Stimulated activated naive CD4-positive, alpha-beta T cell treated with Interleukin-2 at 50 U/mL for 16 hours (primary cell): ENCODE measurements around the gene NPHP1.
"Not testable (repeated sequence)": the region's sequence is repeated elsewhere in the genome, so short reads cannot be mapped to it uniquely, and the experiment has no call there.

ENCODE experiments used
- DNase-seq: peaks from one replicate; lab custom pipeline; 2025; lab: John Stamatoyannopoulos, UW

NPHP1 gene

DNA sequence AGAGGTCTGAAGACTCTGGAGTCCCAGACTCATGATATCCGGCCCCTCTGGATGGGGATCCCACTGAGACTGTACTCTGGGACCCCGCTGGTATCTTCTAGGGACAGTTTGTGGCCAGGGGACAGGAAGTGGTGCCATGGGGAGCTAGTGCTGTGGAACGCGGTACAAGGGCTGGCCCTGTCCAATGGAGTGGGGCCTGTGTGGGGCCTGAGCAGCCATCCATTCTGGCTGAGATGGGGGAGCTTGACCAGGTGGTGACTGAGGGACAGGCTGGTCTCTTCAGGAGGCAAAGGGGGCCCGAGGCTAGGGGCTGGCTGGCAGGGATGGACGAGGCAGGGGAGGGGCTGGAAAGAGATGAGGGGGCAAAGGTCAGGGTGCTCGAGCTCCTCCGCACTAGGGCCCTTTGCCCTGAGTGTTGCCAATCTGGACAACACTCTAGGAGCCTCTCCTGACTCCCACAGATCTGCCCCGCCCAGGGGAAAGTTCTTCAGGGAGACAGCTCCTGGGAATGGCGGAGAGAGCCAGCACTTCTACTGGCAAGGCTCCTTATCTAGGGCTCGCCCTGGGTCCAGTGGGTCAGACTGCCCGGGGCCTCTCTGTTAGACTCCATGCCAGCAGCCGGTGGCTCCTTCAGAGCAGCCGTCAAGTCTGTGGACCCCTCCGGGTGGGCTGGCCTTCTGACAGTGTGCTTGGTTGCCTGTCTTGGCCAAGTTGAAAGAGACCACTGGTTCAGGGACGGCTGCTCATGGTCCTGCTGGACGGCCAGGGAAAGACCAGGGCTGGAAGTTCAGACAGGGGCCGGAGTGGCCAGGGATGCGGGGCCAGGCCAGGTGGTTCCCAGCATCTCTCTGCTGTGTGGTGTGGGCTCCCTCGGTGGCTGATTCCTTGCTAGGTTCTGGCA lies 101.5 kb downstream of the NPHP1 start:
- DNase-seq = no peak

DNA sequence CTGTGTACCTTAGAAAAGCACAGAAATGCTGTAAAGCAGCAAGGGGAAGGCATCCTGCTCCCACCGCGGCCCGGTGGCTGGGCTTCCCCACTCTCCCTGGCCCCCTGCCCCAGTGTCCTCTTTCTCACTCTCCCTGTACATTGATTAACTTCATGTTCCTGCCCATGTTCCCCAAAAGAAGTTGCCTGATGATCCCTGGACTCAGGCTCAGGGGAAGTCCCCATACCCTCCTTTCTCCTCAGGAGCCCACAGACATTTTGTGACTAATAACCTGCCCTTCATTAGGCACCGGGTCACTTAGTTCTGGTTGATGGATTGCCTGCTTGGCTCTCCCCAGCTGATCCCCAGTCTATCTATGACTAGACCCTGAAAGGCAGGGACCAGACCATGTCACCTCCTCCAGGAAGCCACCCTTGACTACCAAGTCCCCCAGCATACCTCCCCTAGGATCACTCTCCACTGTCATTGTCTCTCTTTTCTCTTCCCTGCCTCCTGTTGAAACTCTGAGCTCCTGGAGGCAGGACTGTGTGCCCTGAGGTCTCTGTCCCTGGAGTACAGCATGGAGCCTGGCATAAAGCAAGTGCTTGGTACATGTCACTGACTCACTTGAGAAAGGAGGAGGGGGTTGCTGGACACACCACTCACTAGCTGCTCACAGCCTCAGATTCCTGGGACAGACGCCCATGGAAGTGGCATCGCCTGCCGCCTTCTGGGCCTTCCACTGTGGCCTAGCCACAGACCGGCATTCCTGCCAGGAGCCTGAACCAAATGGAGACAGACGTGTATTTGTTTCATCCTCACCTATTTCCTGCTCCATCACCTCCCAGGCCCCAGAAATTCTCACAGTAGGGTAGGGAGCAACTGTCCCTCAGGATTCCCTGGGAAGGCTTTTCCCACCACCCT lies 102.7 kb downstream of the NPHP1 start:
- no peak for DNase-seq

DNA sequence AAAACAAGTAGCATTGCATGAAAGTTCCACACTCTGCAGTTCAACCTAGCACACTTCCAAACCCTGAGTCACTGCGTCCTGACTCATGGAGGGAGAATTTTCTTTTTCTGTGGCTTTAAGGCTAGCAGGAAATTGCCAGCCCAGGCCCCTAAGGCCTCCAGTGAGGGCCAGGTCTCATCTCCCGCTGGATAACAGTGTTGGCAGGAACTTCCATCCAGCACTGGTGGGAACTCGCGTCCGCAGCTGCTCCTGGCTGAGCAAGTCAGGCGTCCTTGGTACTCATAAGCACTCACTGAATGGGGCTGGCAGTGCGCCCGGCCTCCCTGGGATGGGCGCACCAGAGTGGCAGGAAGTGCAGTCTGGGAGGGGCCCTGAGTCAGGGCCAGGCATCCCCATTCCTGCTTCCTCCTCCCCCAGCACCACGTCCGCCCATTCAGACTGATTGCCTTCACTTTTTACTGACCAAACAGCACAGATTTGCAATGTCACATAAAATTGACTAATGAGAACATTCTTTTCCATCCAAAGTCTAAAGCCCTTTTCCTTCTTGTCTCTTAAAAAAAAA lies 103.5 kb downstream of the NPHP1 start:
- DNase-seq = no peak

DNA sequence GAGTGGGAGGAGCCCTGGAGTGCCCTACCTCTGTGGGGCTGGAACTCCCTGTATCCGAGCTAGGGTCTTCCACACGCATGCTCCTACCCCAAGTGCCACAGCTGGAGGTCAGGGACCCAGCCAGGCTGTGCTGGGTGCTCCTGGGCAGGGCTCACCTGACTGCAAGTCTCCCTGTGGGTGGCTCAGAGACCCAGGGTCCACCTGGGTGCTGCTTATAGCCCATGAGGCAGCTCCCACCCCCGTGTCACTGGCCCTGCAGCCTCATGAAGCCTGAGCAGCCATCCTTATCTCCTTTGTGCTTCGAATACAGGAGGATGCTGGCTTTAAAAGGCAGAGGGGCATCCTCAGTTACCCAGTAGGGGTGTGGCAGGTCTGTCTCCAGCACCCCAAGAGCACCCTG lies 103.9 kb downstream of the NPHP1 start:
- not testable (repeated sequence) for DNase-seq

DNA sequence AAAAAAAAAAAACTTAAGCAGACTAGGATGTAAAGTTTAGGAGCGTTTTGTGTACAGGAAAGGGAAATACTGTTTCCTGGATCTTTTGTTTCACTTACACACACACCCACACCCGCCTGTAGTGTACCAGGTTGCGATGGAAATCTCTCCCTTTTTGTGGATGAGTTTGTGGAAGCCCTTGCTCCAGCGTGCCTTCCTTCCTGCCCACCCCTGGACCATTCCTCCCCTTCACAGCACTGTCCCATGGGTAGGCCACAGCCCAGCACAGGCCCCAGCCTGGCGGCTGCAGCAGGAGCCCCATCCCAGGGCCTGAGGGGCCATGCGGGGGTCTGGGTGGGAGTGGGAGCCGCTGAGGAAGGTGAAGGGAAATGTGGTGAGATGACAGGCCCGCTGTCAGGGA lies 104.3 kb downstream of the NPHP1 start:
- DNase-seq = no peak

DNA sequence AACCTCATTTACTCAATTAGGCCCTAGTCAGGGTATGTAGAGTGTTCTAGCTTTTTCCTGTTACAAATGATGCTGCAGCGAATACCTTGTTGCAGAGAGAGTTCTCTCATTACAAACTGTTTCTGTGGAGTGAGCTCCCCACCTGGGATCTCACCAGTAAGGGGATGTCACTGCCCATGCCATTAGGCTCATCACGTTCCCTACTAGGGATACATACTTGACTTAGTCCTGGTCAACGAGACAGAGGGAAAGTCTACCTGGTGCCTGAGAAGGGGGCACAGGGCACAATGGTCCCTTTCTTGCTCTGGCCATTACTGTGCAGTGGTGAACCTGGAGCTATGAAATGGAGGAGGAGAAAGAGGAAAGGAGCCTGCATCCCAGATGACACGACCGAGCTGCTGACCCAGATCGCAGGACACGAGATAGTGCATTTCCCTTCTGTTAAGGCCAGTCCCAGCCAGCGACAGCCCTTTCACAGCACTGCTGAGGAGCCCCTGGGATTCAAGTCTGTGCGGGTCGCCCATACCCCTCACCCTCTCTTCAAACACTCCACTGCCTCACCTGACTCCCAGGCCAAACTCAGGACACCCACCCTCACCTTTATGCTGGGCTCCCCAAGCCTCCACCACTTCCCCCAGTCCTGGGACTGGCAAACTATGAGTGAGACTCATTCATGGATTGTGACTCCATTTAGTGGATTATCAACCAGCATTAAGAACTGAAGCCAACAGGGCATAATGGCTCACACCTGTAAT lies 105.2 kb downstream of the NPHP1 start:
- DNase-seq = no peak

DNA sequence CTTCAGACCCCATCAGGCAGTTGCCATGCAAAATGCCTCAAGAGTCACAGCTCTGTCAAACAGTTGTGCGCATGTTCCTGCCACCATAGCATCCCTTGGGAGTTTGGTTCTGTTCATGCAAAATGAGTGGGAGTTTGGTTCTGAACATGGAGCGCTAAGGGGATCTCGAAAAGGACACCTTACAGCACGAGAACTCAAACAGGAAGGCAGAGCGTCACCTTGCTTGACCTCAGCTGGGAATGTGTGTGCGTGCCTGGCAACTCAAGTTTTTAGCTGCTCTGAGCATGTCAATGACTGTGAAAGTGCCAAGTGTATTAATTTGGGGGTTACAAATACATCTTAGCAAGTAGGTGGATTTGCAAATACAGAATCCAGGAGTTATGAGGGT lies 105.8 kb downstream of the NPHP1 start:
- DNase-seq = no peak

DNA sequence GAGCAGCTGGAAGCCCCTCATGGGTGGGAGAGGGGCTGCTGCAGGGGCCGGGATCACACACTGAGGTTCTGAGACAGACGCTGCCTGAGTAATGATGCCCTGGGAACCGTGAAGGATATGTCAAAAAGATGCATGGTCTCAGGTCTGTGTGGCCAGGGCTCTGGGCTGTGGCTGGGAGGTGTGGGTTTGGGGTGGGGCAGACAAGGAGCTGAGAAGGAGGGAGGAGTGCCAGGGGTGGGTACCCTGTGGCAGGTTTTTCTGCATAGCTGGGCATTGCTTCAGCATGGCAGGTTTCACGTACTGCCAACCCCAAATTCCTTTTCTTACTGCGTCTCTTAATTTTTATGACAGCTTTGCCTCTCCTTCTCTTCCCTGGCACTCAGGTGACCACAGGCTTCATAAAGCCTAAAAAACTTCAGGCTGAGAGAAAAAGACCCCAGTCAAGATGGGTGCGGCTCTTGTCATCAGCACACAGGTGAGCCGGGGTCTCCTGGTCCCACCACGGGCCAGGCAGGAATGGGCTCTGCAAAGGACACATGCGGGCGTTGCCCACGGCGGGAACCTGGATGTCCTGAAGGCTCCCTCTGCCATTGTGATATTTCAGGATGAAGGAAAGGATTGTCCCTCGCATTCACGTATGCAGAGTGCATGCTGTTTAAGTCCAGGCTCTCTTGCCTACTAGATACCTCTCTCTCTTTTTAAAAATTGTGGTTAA lies 107.2 kb downstream of the NPHP1 start:
- no peak for DNase-seq

DNA sequence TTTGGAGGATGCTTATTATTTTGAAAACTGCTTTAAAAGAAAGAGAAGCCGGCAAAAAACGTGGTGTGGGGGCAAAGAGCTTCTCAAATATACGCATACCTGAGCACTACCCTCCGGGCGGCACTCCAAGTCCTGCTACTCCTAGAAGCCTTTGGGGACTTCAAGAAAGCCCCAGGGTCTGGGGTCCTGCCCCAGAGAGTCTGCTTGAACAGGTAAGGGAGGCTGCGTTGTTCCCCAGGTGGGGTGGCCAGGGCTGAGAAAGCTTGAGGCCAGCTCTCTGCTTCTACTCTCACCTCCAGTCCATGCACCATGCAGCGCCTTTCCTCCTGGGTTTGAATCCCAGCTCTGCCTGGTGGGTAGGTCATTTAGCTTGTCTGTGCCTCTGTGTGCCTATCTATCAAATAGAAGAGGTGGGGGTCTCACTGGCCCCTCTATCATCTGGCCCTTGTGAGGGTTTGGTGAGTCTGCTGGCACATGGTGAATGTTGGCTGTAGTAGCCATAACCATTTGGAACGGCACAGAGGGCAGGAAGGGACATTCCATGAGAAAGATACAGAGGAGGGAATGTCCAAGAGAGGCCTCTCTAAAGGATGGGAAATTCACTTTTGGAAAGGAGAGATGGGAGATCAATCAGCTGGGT lies 108.7 kb downstream of the NPHP1 start:
- DNase-seq = no peak

DNA sequence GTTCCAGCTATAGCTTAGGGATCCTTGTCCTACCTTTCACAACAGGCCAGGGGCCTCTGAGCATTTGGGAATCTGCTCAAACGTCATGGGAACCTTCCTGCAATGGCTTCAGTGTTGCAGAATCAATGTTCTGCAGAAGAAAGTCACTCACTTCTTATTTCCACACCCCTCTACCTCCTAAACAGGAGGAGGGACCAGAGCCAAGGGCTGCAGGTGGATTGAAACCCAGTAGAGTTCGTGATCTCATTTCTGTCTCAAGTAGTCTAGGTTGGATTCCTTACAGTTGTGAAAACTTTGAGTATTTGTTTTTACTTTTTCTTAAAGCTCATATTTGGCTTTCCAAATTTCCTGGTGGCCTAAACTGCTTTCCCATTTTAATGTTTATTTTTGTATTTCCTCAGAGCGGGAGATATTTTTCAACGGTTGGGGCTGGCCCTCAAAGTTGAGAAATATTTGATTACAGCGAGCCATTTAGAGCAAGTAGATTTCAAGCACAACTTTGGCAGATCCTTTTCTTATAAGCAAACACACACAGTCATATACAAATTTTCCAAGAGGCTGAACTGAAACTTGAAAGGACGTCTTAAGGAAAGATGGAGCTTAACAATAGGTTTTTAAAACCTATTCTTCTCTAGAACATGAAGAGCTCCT lies 109.8 kb downstream of the NPHP1 start:
- DNase-seq = not testable (repeated sequence)

DNA sequence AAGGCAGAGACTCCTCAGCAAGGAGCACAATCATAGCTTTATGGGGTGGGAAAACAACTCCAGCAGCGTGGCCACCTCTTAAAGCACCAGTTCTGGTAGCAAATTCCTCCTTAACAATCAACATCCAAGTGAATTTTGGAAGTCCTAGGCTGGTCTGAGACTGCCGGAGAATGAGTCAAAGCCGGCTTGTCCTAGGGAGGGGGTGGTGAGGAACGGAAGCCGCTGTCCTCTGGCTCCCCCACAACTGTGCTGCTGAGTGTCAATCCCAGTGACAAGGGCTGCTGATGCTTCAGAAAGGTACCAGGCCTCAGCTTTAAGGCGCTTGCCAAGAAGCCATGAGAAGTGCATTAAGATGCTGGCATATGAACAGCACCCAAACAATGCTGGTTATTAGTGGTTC lies 110.9 kb downstream of the NPHP1 start:
- DNase-seq = not testable (repeated sequence)

DNA sequence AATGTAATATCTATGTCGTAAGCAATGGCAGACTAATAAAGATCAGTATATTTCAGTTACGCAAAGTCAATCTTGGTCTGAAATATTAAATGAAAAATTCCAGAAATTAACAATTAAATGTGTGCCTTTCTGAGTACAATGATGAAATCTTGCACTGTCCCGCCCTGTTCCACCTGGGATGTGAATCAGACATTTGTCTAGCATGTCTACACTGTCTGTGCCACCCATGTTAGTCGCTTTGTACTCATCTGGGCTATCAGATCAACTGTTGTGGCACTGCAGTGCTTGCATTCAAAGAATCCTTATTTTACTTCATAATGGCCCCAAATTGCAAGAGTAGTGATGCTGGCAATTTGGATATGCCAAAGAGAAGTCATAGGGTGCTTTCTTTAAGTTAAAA lies 114.6 kb downstream of the NPHP1 start:
- DNase-seq = not testable (repeated sequence)

DNA sequence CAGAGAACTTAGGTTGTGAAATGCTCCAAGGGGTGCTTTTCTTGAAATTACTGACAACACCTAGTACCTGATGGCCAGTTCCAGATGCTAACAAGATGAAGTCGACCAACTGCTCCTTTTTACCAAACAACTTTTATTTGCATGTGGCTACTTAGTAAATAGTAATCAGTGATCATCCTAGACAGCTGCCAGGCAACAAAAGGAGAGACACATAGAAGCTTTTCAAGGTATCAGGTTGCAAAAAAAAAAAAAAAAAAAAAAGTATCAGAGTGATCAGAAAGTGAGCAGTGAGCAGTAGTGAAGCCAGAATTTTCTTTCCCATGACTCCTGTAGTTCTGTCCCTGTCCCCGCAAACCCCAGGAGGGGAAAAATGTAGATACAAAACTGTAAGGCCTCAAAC lies 121.1 kb downstream of the NPHP1 start:
- not testable (repeated sequence) for DNase-seq

DNA sequence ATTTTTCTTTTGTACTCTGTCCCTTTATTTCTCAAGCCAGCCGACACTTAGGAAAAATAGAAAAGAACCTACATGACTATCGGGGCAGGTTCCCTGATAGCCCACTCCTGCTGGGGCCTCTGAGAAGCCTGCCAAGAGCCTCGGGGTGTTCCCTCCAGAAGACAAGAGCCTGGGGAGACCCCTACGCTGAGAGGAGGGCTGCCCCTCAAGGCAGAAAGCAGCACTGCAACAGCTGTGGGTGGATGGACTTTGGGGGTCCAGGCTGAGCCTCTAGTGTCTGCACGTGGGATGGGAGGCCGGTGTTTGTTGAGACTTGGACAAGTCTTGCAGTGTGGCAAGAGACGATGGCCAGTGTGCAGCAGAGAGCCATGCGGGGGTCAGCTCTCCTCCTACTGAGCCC lies 121.7 kb downstream of the NPHP1 start:
- DNase-seq = not testable (repeated sequence)

DNA sequence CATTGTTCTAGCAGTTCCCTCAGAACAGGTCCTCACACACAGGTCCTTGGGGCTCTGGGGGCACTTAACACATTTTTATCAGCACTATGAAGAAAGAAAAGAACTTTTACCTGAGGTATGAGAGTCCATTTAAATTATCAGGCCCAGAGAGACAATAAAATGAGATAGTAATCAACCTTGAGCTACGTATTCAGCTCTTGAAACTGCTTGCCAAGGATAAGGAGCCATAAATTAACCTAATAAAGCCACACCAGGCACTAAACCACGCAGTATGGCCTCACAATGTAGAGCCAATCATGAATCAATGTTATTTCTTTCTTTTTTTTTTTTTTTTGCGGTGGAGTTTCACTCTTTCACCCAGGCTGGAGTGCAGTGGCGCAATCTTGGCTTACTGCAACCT lies 126.7 kb downstream of the NPHP1 start:
- DNase-seq = not testable (repeated sequence)

DNA sequence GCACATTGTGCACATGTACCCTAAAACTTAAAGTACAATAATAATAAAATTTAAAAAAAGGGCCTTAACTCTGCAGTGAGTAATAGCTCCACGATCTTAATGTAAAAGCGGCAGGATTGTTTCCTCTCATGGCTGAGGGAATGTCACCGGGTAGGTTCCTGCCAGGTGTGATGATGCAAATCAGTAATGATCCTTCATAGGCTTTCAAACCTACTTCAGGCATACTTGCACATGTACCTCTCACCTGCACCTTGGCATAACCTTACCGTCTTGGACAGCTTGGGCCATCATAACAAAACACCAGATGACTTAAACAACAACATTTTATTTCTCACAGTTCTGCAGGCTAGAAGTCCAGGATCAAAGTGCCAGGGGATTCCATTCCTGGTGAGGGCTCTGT lies 128.9 kb downstream of the NPHP1 start:
- not testable (repeated sequence) for DNase-seq
